DMS53 (cell line): Measurements from ENCODE around the gene PDE12.
A peak's percentile ranks its signal among the peaks of the same experiment; 100 is the strongest.

Experiments used
- DNase-seq: peaks from one replicate; lab custom pipeline; 2025; lab: John Stamatoyannopoulos, UW

The PDE12 gene, protein sequence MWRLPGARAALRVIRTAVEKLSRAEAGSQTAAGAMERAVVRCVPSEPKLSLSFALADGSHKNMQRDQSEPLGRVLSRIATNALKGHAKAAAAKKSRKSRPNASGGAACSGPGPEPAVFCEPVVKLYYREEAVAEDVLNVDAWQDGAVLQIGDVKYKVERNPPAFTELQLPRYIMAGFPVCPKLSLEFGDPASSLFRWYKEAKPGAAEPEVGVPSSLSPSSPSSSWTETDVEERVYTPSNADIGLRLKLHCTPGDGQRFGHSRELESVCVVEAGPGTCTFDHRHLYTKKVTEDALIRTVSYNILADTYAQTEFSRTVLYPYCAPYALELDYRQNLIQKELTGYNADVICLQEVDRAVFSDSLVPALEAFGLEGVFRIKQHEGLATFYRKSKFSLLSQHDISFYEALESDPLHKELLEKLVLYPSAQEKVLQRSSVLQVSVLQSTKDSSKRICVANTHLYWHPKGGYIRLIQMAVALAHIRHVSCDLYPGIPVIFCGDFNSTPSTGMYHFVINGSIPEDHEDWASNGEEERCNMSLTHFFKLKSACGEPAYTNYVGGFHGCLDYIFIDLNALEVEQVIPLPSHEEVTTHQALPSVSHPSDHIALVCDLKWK

DNA sequence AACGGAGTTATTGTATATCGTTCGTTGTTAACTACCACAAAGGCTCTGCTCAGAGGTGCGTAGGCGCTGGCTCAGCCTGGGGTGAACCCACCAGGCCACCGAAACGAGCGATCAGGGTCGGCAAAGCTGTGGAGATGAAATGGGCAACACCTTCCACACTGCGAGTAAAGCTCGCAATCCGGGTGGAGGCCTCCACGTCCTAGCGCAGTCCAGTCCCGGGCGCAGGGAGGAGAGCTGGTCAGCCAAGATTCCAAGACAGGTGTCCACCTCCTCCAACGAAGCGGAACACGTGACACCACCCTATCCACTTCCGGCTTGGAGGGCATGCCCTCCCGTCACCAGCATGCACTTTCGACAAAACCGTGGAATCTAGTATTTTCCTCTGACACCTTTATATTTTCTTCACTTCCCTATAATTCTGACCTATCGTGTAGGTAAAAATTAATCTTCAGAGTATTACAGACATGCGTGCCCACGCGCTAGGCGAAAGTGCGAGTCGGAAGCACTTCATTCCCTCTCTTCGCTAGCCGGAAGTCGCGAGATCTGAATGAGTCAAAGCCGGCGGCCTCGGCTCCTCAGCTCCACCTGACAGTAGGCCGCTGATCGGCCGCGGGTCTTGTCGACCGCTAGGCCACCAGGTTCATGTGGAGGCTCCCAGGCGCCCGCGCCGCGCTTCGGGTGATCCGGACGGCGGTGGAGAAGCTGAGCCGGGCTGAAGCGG is at the start of gene PDE12:
TSS of gene PDE12 (plus strand) at position 537 of the 721 bp plus-strand sequence. CDS start at position 643, 106 bp downstream.
- peak; percentile 89 for DNase-seq

DNA sequence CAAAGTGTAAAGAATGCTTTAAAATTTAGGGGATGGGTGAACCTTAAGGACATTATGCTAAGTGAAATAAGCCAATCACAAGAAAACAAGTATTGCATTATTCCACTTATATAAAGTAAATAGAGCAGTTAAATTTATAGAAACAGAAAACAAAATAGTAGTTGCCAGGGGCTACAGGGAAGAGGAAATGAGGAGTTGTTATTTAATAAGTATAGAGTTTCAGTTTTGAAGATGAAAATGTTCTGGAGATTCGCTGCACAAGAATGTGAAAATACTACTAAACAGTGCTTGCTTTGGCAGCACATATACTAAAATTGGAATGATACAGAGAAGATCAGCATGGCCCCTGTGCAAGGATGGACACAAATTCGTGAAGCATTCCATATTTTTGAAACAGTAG is 43.9 kb upstream of the PDE12 start:
- DNase-seq: peak; percentile 30

DNA sequence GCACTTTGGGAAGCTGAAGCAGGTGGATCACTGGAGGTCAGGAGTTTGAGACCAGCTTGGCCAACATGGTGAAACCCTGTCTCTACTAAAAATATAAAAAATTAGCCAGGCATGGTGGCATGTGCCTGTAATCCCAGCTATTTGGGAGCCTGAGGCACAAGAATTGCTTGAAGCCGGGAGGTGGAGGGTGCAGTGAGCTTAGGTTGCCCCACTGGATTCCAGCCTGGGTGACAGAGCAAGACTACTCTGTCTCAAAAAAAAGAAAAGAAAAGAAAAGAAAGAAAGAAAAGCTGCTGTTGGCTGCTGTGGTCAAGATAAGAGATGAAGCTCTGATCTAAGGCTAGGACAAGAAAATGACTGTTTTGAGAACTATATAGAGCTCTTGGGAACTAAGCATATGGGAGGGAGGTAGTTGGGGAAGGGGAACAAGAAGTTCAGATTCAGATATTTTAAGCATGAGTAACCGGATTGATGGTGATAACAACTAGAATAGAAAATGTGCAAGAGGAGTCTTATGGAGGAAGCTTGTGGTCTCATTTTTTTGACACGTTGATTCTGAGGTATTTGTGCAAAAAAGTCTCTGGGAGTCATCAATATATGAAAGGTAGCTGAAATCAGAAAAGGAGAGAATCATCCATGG is 37.7 kb upstream of the PDE12 start:
- no peak for DNase-seq

DNA sequence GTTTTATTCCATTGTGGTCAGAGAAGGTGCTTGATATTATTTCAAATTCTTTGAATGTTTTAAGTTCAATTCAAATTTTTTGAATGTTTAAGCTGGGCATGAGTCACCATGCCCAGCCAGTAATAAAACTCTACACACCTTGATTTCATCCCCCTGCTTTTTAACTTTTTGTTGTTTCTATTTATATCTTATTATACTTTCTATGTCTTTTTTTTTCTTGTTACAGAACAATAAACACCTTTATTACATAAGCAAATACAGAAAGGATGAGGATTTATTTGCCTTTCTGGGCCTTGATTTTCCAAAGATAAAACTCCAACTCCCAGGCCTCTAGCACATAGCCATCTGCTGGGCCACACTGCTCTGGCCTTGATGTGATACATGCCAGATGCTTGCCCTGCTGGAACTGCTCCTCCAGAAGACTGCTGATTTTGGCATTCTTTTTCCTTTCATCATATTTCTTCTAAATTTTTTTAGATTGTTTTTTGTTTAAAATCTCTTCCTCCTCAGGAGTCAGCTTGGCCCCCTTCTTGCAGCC is 25.9 kb upstream of the PDE12 start:
- DNase-seq: no peak

DNA sequence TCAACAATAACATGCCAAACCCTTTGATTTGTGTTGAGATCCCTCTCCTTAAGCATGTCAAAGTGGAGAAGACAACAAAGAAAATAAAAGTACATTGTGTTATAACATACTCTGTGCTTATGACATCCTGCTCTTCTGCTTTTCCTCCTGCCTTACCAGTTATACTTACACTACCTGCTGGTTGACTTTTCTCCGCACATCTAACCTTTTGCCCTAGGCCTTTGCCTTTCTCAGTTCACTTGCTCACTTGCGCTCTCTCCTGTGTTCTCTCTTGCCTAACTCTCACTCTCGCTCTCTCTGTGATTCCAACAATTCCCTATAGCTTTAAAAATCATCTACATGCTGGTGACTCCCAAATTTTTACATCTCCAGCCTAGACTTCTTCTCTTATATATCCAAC is 17.6 kb upstream of the PDE12 start:
- DNase-seq: no peak

DNA sequence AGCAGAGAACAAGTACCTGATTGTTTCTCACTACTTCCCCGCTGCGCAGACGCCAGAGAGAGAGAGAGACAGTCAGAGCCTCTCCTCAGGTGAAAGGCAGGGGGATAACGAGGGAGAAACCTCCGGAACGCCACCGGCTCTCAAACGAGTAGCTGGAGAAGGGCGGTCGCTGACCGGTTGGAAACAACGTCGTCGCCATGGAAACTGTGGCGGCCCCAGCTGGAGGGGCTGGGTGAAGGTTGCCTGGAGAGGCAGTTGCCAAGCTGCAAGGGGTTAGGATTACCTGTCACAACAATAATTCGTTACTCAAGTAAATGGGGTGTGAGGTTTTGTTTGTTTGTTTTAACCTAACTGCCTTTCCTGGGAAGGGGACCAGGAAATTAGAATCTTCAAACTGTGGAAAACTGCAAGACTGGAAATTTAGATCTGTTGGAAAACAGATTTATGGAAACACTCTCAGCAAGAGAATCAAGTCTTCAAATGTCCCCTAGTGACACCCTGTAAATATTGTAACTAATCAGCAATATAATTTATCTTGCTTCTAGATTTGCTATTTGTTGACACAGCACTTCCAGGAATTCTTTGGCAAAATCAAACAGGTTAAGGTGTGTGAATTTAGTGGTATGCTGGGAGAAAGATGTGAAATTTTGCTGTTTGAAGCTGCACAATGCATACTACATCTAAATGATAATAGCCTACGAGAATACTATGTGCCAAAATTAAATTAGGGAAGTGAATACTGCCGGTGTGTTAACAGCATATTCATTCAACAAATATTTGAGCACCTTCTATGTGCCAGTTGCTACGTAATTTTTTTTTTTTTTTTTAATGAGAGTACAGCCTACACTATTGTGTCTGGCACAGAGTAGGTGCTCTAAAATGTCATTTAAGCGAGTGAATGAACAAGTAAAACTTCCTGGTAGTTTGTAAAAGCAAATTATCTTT is 11.6 kb upstream of the PDE12 start, which contains the start of gene DNAH12:
TSS of gene DNAH12 (minus strand) at position 164 of the 945 bp plus-strand sequence. CDS start 1,474 bp downstream, outside the sequence.
- peak; percentile 87 for DNase-seq

DNA sequence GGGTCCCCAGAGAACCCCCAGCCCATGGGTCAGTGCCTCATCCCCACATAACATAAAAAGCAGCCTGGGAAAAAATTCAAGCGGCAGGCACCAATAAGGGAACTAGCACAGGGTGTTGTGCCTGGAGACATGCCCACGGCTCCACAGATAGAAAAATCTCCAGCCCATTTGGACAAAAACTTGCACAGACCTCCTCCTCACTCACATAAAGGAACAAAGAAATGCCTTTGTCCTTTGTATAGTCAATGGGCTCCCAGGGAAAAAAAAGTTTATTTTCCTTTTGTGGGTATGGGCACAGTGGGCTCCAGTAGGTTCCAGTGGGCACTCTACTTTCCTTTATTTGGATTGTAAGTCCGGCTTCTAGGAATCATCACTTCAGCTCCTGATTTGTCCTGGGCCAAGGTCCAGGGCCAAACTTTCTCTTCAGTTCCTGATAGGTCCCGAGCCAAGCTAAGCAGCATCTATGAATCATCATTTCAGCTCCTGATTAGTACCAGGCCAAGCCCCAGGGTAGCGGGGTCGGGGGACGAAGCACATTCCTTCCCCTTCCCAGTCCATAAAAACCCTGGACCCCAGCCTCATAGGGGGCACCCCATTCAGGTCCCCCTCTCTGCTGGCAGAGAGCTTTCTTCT is 10.3 kb upstream of the PDE12 start:
- no peak for DNase-seq

DNA sequence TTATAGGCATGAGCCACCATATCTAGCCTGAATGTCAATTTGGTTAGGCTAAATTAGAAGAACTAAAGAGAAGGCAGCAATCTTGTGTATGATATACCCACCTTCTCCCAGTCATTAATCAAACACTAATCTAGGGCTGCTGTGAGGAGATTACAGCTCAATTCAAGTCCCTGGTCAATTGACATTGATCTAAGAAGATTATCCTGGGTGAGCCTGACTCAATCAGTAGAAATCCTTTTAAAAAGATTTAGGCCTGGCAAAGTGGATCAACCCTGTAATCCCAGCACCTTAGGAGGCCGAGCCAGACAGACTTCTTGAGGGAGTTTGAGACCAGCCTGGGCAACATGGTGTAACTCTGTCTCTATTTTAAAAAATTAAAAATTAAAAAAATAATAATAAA is 9.5 kb upstream of the PDE12 start:
- no peak for DNase-seq

DNA sequence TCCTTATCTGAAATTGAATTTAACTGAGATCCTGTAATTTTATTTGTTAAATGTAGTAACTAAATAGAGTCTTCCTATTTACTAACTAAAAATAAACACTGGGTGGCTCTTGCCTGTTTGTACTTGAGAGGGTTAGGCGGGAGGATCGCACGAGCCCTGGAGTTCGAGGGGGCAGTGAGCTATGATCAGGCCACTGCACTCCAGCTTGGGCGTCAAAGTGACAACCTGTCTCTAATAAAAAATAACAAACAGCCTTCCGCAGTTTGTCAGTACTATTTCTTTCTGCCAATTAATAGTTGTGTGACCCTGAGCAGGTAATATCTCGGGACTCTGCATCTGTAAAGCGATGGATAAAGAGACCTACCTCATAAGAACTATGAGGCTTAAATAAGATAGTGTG is 768 bp upstream of the PDE12 start:
- peak; percentile 54 for DNase-seq

DNA sequence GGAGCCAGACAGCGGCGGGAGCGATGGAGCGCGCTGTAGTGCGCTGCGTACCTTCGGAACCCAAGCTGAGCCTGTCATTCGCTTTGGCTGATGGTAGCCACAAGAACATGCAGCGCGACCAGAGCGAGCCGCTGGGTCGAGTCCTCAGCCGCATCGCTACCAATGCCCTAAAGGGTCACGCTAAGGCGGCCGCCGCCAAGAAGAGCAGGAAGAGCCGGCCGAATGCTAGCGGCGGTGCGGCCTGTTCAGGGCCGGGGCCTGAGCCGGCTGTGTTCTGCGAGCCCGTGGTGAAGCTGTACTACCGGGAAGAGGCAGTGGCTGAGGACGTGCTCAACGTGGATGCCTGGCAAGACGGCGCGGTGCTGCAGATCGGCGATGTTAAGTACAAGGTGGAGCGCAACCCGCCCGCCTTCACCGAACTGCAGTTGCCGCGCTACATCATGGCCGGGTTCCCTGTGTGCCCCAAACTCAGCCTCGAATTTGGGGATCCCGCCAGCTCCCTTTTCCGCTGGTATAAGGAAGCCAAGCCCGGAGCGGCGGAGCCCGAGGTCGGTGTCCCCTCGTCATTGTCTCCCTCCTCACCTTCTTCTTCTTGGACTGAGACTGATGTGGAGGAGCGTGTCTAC is 498 bp downstream of the PDE12 start:
- peak; percentile 52 for DNase-seq

DNA sequence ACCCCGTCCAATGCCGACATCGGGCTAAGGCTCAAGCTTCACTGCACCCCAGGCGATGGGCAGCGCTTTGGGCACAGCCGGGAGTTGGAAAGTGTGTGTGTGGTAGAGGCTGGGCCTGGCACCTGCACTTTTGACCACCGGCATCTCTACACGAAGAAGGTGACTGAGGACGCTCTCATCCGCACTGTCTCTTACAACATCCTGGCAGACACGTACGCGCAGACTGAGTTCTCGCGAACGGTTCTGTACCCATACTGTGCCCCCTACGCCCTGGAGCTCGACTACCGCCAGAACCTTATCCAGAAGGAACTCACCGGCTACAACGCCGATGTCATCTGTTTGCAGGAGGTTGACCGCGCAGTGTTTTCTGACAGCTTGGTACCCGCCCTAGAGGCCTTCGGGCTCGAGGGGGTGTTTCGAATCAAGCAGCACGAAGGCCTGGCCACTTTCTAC is 1.0 kb downstream of the PDE12 start:
- DNase-seq: peak; percentile 34

DNA sequence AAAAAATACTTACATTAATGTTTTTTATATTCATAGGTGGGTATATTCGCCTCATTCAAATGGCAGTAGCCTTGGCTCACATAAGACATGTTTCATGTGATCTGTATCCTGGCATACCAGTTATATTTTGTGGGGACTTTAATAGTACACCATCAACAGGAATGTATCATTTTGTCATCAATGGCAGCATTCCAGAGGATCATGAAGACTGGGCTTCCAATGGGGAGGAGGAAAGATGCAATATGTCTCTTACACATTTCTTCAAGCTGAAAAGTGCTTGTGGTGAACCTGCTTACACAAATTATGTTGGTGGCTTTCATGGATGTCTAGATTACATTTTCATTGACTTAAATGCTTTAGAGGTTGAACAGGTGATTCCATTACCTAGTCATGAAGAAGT is 3.5 kb downstream of the PDE12 start:
- no peak for DNase-seq

DNA sequence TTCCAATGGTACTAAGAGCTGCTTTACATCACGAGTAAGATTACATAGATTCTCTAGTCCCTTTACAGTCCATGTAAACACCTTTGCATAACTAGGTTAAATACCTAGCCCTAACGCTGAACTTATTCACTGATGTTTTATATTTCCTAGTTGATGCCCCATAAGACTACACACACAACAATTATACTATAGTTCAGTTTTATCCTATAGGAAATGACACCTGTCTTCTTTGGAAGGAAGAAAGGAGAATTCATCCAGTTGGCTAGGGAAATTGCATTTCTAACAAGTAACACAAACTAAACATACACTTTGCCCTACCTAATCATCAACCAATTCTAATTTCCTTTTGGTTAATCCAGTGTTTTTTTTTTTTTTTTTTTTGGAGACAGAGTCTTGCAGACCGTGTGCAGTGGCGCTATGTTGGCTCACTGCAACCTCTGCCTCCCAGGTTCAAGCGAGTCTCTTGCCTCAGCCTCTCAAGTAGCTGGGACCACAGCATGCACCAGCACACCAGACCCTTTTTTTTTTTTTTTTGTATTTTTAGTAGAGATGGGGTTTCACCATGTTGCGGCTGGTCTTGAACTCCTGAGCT is 13.9 kb downstream of the PDE12 start:
- no peak for DNase-seq

DNA sequence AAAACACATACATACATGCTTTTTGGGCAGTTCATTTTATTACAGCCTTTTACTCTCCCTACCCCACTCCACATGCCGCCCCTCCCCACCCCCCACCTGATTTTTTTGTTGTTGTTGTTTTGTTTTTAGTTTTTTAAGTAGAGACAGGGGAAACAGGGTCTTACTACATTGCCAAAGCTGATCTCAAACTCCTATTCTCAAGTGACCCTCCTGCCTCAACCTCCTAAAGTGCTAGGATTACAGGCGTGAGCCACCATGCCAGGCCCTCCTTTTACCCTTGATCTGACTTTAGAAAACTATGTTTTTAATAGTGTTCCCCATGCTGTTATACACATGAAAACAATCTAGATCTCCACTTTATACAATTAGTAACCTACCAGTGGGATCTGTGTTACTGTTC is 14.8 kb downstream of the PDE12 start:
- DNase-seq: no peak

DNA sequence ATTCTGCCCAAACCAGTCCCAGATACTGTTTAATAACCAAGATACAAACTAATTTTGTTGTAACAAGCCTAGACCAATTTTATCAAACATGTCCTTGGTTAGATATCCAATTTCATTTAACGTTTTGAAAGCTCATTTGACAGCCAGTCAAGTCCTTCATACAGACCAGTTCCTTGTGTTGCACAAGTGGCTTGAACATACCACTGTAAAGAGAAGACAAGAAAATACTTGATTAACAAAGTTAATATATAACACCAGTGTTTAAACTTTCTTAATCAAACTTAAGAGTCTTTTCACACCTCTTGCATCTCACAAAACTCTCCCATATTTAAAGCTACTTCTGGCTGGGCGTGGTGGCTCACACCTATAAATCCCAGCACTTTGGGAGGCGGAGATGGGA is 16.0 kb downstream of the PDE12 start:
- no peak for DNase-seq

DNA sequence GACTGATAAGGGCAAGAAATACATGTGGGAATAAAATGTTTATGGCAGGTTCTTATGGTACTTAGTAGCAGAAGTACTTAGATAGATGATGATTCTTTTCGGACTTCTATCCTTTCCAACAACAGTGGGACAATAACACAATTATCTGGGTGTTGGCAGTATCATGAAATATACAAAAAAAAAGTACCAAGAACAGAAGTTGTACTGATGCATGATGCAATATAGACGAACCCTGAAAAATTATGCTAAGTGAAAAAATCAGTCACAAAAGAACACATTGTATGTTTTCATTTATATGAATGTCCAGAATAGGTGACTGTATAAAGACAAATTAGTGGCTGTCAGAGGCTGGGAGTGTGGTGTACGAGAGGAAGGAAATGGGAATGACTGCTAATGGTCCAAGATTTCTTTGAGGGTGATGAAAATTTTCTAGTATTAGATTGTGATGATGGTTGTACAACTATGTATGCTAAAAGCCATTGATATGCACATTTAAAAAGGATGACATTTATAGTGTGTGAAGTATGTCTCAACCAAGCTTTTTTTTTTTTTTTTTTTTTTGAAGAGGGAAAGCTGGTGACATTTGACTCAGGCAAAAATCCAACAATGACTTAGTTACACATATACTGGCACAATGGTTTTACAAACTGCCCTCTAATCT is 20.0 kb downstream of the PDE12 start:
- DNase-seq: no peak

DNA sequence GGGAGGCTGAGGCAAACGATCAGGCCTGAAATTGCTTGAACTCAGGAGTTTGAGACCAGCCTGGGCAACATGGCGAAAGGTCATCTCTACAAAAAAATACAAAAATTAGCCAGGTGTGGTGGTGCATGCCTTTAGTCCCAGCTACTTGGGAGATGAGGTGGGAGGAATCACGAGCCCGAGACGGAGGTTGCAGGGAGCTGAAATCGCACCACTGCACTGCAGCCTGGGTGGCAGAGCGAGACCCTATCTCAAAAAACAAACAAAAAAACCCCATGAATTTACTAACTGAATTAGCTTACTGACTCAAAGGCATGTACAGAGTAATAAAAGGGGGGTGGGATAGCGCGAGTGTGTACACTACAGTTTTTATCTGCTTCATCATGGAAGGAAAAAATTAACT is 21.7 kb downstream of the PDE12 start:
- DNase-seq: no peak

DNA sequence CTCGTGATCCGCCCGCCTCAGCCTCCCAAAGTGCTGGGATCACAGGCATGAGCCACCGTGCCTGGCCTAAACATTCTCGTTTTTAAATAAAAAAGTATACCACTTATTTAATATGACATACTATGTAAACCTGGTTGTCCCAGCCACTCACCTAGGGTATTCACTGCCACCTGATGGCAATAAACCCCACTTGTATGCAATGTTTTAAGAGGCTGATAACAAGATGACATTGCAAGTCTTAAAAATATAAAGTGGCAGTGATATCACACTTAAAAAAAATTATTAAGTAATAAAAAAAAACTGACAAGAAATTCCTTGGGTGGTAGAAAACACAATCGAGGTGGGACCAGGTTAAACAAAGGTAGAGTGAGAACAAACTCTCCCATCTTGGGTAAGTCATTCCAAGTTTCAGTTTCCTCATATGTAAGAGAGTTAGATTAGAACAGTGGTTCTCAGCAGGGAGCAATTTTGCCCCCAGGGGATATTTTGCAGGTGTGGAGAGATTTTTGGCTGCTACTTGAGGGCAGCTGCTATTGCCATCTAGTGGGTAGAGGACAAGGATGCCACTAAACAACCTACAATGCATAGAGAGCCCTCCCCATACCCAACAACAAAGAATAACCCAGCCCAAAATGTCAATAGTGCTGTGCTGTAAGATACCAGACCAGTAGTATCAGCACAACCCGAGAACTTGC is 26.5 kb downstream of the PDE12 start:
- DNase-seq: no peak
